Measurements from ENCODE around the gene KNDC1.

- TF ChIP-seq, protein P1, sequence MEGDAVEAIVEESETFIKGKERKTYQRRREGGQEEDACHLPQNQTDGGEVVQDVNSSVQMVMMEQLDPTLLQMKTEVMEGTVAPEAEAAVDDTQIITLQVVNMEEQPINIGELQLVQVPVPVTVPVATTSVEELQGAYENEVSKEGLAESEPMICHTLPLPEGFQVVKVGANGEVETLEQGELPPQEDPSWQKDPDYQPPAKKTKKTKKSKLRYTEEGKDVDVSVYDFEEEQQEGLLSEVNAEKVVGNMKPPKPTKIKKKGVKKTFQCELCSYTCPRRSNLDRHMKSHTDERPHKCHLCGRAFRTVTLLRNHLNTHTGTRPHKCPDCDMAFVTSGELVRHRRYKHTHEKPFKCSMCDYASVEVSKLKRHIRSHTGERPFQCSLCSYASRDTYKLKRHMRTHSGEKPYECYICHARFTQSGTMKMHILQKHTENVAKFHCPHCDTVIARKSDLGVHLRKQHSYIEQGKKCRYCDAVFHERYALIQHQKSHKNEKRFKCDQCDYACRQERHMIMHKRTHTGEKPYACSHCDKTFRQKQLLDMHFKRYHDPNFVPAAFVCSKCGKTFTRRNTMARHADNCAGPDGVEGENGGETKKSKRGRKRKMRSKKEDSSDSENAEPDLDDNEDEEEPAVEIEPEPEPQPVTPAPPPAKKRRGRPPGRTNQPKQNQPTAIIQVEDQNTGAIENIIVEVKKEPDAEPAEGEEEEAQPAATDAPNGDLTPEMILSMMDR (IDR thresholded peaks at IDR 0.05; ENCODE audit: low read length), result no peak
- no peak for TF ChIP-seq EZH2 (IDR thresholded peaks at IDR 0.05; ENCODE audit: borderline replicate concordance, low read length)
Measured at GRCh38 chr10:133180965-133181639, 21.1 kb downstream of the KNDC1 start.
